ENCODE data around the gene GNG3.
A peak's percentile ranks its signal among the peaks of the same experiment; 100 is the strongest.

Gene GNG3

GRCh38 chr11:62712276-62712812, 4.9 kb downstream of the GNG3 start:
- Histone ChIP-seq H3K9me3 (ENCODE audit: control insufficient read depth, low read depth, low read length) (no peaks in the 10 kb centered on the region), H3K27ac (ENCODE audit: low read length) (no peak overlapping the region), H3K36me3 (ENCODE audit: control insufficient read depth, low read depth, low read length) (peaks cover 58% of the 10 kb centered on the region), H3K4me3 (ENCODE audit: low read length) (no peak overlapping the region), H3K27me3 (ENCODE audit: control insufficient read depth, insufficient read depth, low read length) (no peaks in the 10 kb centered on the region), H3K4me1 (ENCODE audit: control insufficient read depth, low read depth, low read length) (peaks cover 28% of the 10 kb centered on the region), H3K9ac (ENCODE audit: low read length) (no peak overlapping the region)

GRCh38 chr11:62712861-62713260, 5.4 kb downstream of the GNG3 start:
- Histone ChIP-seq H3K9me3 (ENCODE audit: control insufficient read depth, low read depth, low read length) (no peaks in the 10 kb centered on the region), H3K4me3 (ENCODE audit: low read length) (no peak overlapping the region), H3K9ac (ENCODE audit: low read length) (no peak overlapping the region), H3K27ac (ENCODE audit: low read length) (no peak overlapping the region), H3K36me3 (ENCODE audit: control insufficient read depth, low read depth, low read length) (peaks cover 63% of the 10 kb centered on the region), H3K4me1 (ENCODE audit: control insufficient read depth, low read depth, low read length) (peaks cover 25% of the 10 kb centered on the region), H3K27me3 (ENCODE audit: control insufficient read depth, insufficient read depth, low read length) (no peaks in the 10 kb centered on the region)

GRCh38 chr11:62713343-62713742, 5.9 kb downstream of the GNG3 start:
- Histone ChIP-seq H3K9ac (ENCODE audit: low read length) (no peak overlapping the region), H3K36me3 (ENCODE audit: control insufficient read depth, low read depth, low read length) (peaks cover 68% of the 10 kb centered on the region), H3K27ac (ENCODE audit: low read length) (no peak overlapping the region)

GRCh38 chr11:62715150-62716130, 8.0 kb downstream of the GNG3 start:
- H3K36me3 ChIP-seq (ENCODE audit: control insufficient read depth, low read depth, low read length) = peaks cover 86% of the 10 kb centered on the region
- no peaks in the 10 kb centered on the region for H3K9me3 ChIP-seq (ENCODE audit: control insufficient read depth, low read depth, low read length)
- no peak overlapping the region for H3K4me3 ChIP-seq (ENCODE audit: low read length)
- no peaks in the 10 kb centered on the region for H3K27me3 ChIP-seq (ENCODE audit: control insufficient read depth, insufficient read depth, low read length)
- H3K9ac ChIP-seq (ENCODE audit: low read length) = no peak overlapping the region
- peaks cover 10% of the 10 kb centered on the region for H3K4me1 ChIP-seq (ENCODE audit: control insufficient read depth, low read depth, low read length)
- H3K27ac ChIP-seq (ENCODE audit: low read length) = no peak overlapping the region

More at GRCh38 chr11:62713343-62713742, 5.9 kb downstream of the GNG3 start:
- Histone ChIP-seq H3K9me3 (ENCODE audit: control insufficient read depth, low read depth, low read length) (no peaks in the 10 kb centered on the region), H3K27me3 (ENCODE audit: control insufficient read depth, insufficient read depth, low read length) (no peaks in the 10 kb centered on the region), H3K4me1 (ENCODE audit: control insufficient read depth, low read depth, low read length) (peaks cover 22% of the 10 kb centered on the region), H3K4me3 (ENCODE audit: low read length) (no peak overlapping the region)

GRCh38 chr11:62716206-62716605, 8.7 kb downstream of the GNG3 start:
- Histone ChIP-seq H3K9me3 (ENCODE audit: control insufficient read depth, low read depth, low read length) (no peaks in the 10 kb centered on the region), H3K27me3 (ENCODE audit: control insufficient read depth, insufficient read depth, low read length) (no peaks in the 10 kb centered on the region), H3K4me3 (ENCODE audit: low read length) (no peak overlapping the region), H3K27ac (ENCODE audit: low read length) (no peak overlapping the region), H3K36me3 (ENCODE audit: control insufficient read depth, low read depth, low read length) (peaks cover 89% of the 10 kb centered on the region), H3K9ac (ENCODE audit: low read length) (no peak overlapping the region), H3K4me1 (ENCODE audit: control insufficient read depth, low read depth, low read length) (peaks cover 8% of the 10 kb centered on the region)

- peaks cover 8% of the 10 kb centered on the region for H3K4me1 ChIP-seq (ENCODE audit: control insufficient read depth, low read depth, low read length)
- peaks cover 91% of the 10 kb centered on the region for H3K36me3 ChIP-seq (ENCODE audit: control insufficient read depth, low read depth, low read length)
- H3K4me3 ChIP-seq (ENCODE audit: low read length) = no peak overlapping the region
- no peak overlapping the region for H3K27ac ChIP-seq (ENCODE audit: low read length)
- H3K9me3 ChIP-seq (ENCODE audit: control insufficient read depth, low read depth, low read length) = no peaks in the 10 kb centered on the region
- H3K27me3 ChIP-seq (ENCODE audit: control insufficient read depth, insufficient read depth, low read length) = no peaks in the 10 kb centered on the region
- no peak overlapping the region for H3K9ac ChIP-seq (ENCODE audit: low read length)
These were observed 9.3 kb downstream of the GNG3 start for GRCh38 chr11:62716816-62717215.

GRCh38 chr11:62719302-62719978, 12.0 kb downstream of the GNG3 start:
- H3K4me1 ChIP-seq (ENCODE audit: control insufficient read depth, low read depth, low read length) = peaks cover 6% of the 10 kb centered on the region
- H3K4me3 ChIP-seq (ENCODE audit: low read length) = no peak overlapping the region
- H3K36me3 ChIP-seq (ENCODE audit: control insufficient read depth, low read depth, low read length) = peaks cover 96% of the 10 kb centered on the region
- H3K27me3 ChIP-seq (ENCODE audit: control insufficient read depth, insufficient read depth, low read length) = no peaks in the 10 kb centered on the region
- H3K9me3 ChIP-seq (ENCODE audit: control insufficient read depth, low read depth, low read length) = no peaks in the 10 kb centered on the region
- H3K27ac ChIP-seq (ENCODE audit: low read length) = no peak overlapping the region
- no peak overlapping the region for H3K9ac ChIP-seq (ENCODE audit: low read length)

GRCh38 chr11:62721994-62722393, 14.5 kb downstream of the GNG3 start:
- H3K9ac ChIP-seq (ENCODE audit: low read length) = no peak overlapping the region
- peaks cover 12% of the 10 kb centered on the region for H3K4me1 ChIP-seq (ENCODE audit: control insufficient read depth, low read depth, low read length)
- H3K27ac ChIP-seq (ENCODE audit: low read length) = no peak overlapping the region
- no peak overlapping the region for H3K4me3 ChIP-seq (ENCODE audit: low read length)
- H3K36me3 ChIP-seq (ENCODE audit: control insufficient read depth, low read depth, low read length) = peaks cover 76% of the 10 kb centered on the region
- no peaks in the 10 kb centered on the region for H3K27me3 ChIP-seq (ENCODE audit: control insufficient read depth, insufficient read depth, low read length)
- no peaks in the 10 kb centered on the region for H3K9me3 ChIP-seq (ENCODE audit: control insufficient read depth, low read depth, low read length)

GRCh38 chr11:62724171-62724570, 16.7 kb downstream of the GNG3 start:
- Histone ChIP-seq H3K9ac (ENCODE audit: low read length) (no peak overlapping the region), H3K27ac (ENCODE audit: low read length) (no peak overlapping the region), H3K9me3 (ENCODE audit: control insufficient read depth, low read depth, low read length) (no peaks in the 10 kb centered on the region), H3K4me3 (ENCODE audit: low read length) (peak overlapping the region; percentile 66), H3K4me1 (ENCODE audit: control insufficient read depth, low read depth, low read length) (peaks cover 12% of the 10 kb centered on the region), H3K36me3 (ENCODE audit: control insufficient read depth, low read depth, low read length) (peaks cover 56% of the 10 kb centered on the region), H3K27me3 (ENCODE audit: control insufficient read depth, insufficient read depth, low read length) (no peaks in the 10 kb centered on the region)

GRCh38 chr11:62725646-62726045, 18.2 kb downstream of the GNG3 start:
- no peaks in the 10 kb centered on the region for H3K27me3 ChIP-seq (ENCODE audit: control insufficient read depth, insufficient read depth, low read length)
- H3K4me1 ChIP-seq (ENCODE audit: control insufficient read depth, low read depth, low read length) = peaks cover 15% of the 10 kb centered on the region
- peak overlapping the region; percentile 66 for H3K4me3 ChIP-seq (ENCODE audit: low read length)
- H3K36me3 ChIP-seq (ENCODE audit: control insufficient read depth, low read depth, low read length) = peaks cover 42% of the 10 kb centered on the region
- peak overlapping the region; percentile 77 for H3K9ac ChIP-seq (ENCODE audit: low read length)
- H3K27ac ChIP-seq (ENCODE audit: low read length) = no peak overlapping the region
- no peaks in the 10 kb centered on the region for H3K9me3 ChIP-seq (ENCODE audit: control insufficient read depth, low read depth, low read length)

GRCh38 chr11:62726156-62726914, 18.9 kb downstream of the GNG3 start:
- H3K4me3 ChIP-seq (ENCODE audit: low read length) = peak overlapping the region; percentile 66
- peaks cover 15% of the 10 kb centered on the region for H3K4me1 ChIP-seq (ENCODE audit: control insufficient read depth, low read depth, low read length)
- H3K36me3 ChIP-seq (ENCODE audit: control insufficient read depth, low read depth, low read length) = peaks cover 39% of the 10 kb centered on the region
- no peaks in the 10 kb centered on the region for H3K9me3 ChIP-seq (ENCODE audit: control insufficient read depth, low read depth, low read length)
- peak overlapping the region; percentile 53 for H3K27ac ChIP-seq (ENCODE audit: low read length)
- H3K27me3 ChIP-seq (ENCODE audit: control insufficient read depth, insufficient read depth, low read length) = no peaks in the 10 kb centered on the region
- peak overlapping the region; percentile 77 for H3K9ac ChIP-seq (ENCODE audit: low read length)
